HG03558 (cell line): ENCODE measurements around the gene BCL11A.

Source experiments
- ATAC-seq: cut with Tn5 transposase; IDR thresholded peaks from one replicate; pipeline ENCODE4 v1.9.1; 2021; ENCODE audit warnings: moderate number of reproducible peaks; ENCODE audit not compliant: unreplicated experiment; ENCODE audit errors: extremely low read depth

Gene BCL11A

GRCh38 chr2:60474301-60474700 is 79.2 kb downstream of the BCL11A start:
- no peak for ATAC-seq

GRCh38 chr2:60473546-60473945 is 79.9 kb downstream of the BCL11A start:
- ATAC-seq, result no peak

- ATAC-seq, result no peak
These were observed 80.7 kb downstream of the BCL11A start for GRCh38 chr2:60472663-60473289.

- no peak for ATAC-seq
These were observed 81.4 kb downstream of the BCL11A start for GRCh38 chr2:60472041-60472440.

GRCh38 chr2:60470340-60470739 is 83.1 kb downstream of the BCL11A start:
- no peak for ATAC-seq

- no peak for ATAC-seq
These were observed 83.7 kb downstream of the BCL11A start for GRCh38 chr2:60469536-60470317.

- ATAC-seq, result no peak
These were observed 84.9 kb downstream of the BCL11A start for GRCh38 chr2:60468382-60469085.

GRCh38 chr2:60466161-60466702 is 87.2 kb downstream of the BCL11A start:
- no peak for ATAC-seq

- no peak for ATAC-seq
These were observed 87.7 kb downstream of the BCL11A start for GRCh38 chr2:60465736-60466135.

- no peak for ATAC-seq
These were observed 90.2 kb downstream of the BCL11A start for GRCh38 chr2:60463249-60463648.

- ATAC-seq, result no peak
These were observed 91.9 kb downstream of the BCL11A start for GRCh38 chr2:60461421-60462108.

- ATAC-seq, result no peak
These were observed 92.7 kb downstream of the BCL11A start for GRCh38 chr2:60460577-60461420.

- ATAC-seq, result no peak
These were observed 93.6 kb downstream of the BCL11A start for GRCh38 chr2:60459851-60460250.

- ATAC-seq, result no peak
These were observed 97.2 kb downstream of the BCL11A start for GRCh38 chr2:60456115-60456770.

GRCh38 chr2:60453872-60454271 is 99.6 kb downstream of the BCL11A start:
- ATAC-seq, result no peak

- ATAC-seq, result no peak
These were observed 100.2 kb downstream of the BCL11A start for GRCh38 chr2:60453301-60453700.

GRCh38 chr2:60450488-60450887 is 103.0 kb downstream of the BCL11A start:
- no peak for ATAC-seq

- no peak for ATAC-seq
These were observed 105.5 kb downstream of the BCL11A start for GRCh38 chr2:60447943-60448342.
